GM23248 (cell line): ENCODE results near the gene ZNF667. TPM values are rescaled to one million over a fixed set of nuclear protein-coding genes. Genes with fewer than 3 reads are reported as not detected.

Experiments
- DNase-seq: peaks from one replicate; pipeline ENCODE4 v3.0.0-alpha.2; 2015
- H2AFZ ChIP-seq: fragments of 200-600 bp; sonication (generic); 2 replicates; pipeline ENCODE4 v1.6.1; 2016; ENCODE audit warnings: antibody characterized with exemption
- H3F3A ChIP-seq: fragments of 200-600 bp; sonication (generic); 2 replicates; pipeline ENCODE4 v1.6.1; 2016; ENCODE audit warnings: mild to moderate bottlenecking, antibody characterized with exemption, mixed run types; ENCODE audit not compliant: insufficient read depth
- H3K27ac ChIP-seq: fragments of 200-600 bp; sonication (generic); 2 replicates; pipeline ENCODE4 v1.5.1; 2016; ENCODE audit warnings: mild to moderate bottlenecking
- H3K27me3 ChIP-seq: fragments of 200-600 bp; sonication (generic); replicated peaks from 2 replicates; pipeline ENCODE4 v1.6.1; 2016; ENCODE audit warnings: mild to moderate bottlenecking; ENCODE audit not compliant: insufficient read depth
- H3K36me3 ChIP-seq: fragments of 200-600 bp; sonication (generic); 2 replicates; pipeline ENCODE4 v1.6.1; 2016; ENCODE audit warnings: low read depth, mild to moderate bottlenecking
- H3K4me1 ChIP-seq: fragments of 200-600 bp; sonication (generic); 2 replicates; pipeline ENCODE4 v1.6.1; 2016; ENCODE audit warnings: mild to moderate bottlenecking; ENCODE audit not compliant: insufficient read depth
- H3K4me2 ChIP-seq: fragments of 200-600 bp; sonication (generic); one replicate; pipeline ENCODE4 v1.6.1; 2016; ENCODE audit warnings: mild to moderate bottlenecking; ENCODE audit not compliant: unreplicated experiment
- H3K4me3 ChIP-seq: fragments of 200-600 bp; sonication (generic); 2 replicates; pipeline ENCODE4 v1.5.1; 2016; ENCODE audit warnings: mild to moderate bottlenecking
- H3K79me2 ChIP-seq: fragments of 200-600 bp; sonication (generic); 2 replicates; pipeline ENCODE4 v1.6.1; 2016; ENCODE audit warnings: mild to moderate bottlenecking; ENCODE audit not compliant: insufficient read depth
- H3K9ac ChIP-seq: fragments of 200-600 bp; sonication (generic); 2 replicates; pipeline ENCODE4 v1.6.1; 2016; ENCODE audit warnings: mild to moderate bottlenecking
- H3K9me2 ChIP-seq: fragments of 200-600 bp; sonication (generic); 2 replicates; pipeline ENCODE4 v1.6.1; 2016; ENCODE audit warnings: mixed run types, mild to moderate bottlenecking, moderate library complexity; ENCODE audit not compliant: insufficient read depth
- H3K9me3 ChIP-seq: fragments of 200-600 bp; sonication (generic); one replicate; pipeline ENCODE4 v1.6.1; 2017; ENCODE audit warnings: low read depth
- H4K20me1 ChIP-seq: fragments of 200-600 bp; sonication (generic); 2 replicates; pipeline ENCODE4 v1.6.0; 2016; ENCODE audit not compliant: insufficient read depth
- EZH2 ChIP-seq: fragments of 200-600 bp; sonication (generic); IDR thresholded peaks from 2 replicates; pipeline ENCODE4 v1.6.1; 2018; ENCODE audit warnings: antibody characterized with exemption, mild to moderate bottlenecking; ENCODE audit not compliant: insufficient read depth, poor library complexity, severe bottlenecking
- EZH2phosphoT487 ChIP-seq: fragments of 200-600 bp; sonication (generic); IDR thresholded peaks from 2 replicates; pipeline ENCODE4 v1.6.1; 2018; ENCODE audit warnings: antibody characterized with exemption, moderate library complexity, mild to moderate bottlenecking, low read depth; ENCODE audit not compliant: insufficient read depth
- WGBS, 2 experiments: methylation state at CpG; one replicate each; pipeline ENCODE4 v1.1.6; 2015 to 2017; ENCODE audit warnings: low lambda C conversion rate in 2 of 2, low coverage in 1 of 2; ENCODE audit errors: missing lambda C conversion rate in 2 of 2; 5-methylcytosine and 5-hydroxymethylcytosine counted together
- in situ Hi-C: fragments of 300-500 bp; cut with MboI; formaldehyde crosslinking; loops from 2 replicates; pipeline ENCODE4 v1.15.0; 2020
- polyA plus RNA-seq: library from polyadenylated mRNA; unstranded; fragments of >200 nt; fragmentation: Nextera tagmentation; extraction: Ambion mirVana; gene quantifications from 2 replicates; pipeline ENCODE4 v1.2.1, GENCODE V29; 2016
- total RNA-seq: library from RNA; depleted of rRNA; stranded (reverse); fragments of >200 nt; shearing (Covaris generic); gene quantifications from 2 replicates; pipeline ENCODE4 v1.2.3, GENCODE V29; 2014

Gene ZNF667
- total and polyA plus RNA-seq, 2 experiments from 2014 or later: 5.6 to 8.4 TPM

- Histone ChIP-seq H3K4me2 (peak overlapping the region; percentile 95), H3F3A (peaks cover 13% of the 10 kb centered on the region; the same call in 1 of the 2 replicates), H3K79me2 (peaks cover 21% of the 10 kb centered on the region), H4K20me1 (no peaks in the 10 kb centered on the region), H3K4me3 (peak overlapping the region; percentile 100), H3K27me3 (no peaks in the 10 kb centered on the region), H3K9ac (peak overlapping the region; percentile 90; the same call in 1 of the 2 replicates), H3K4me1 (peaks cover 11% of the 10 kb centered on the region; the same call in 1 of the 2 replicates), H3K27ac (no peak overlapping the region), H3K36me3 (peaks cover 32% of the 10 kb centered on the region), H2AFZ (peak overlapping the region; percentile 99), H3K9me3 (no peaks in the 10 kb centered on the region), H3K9me2 (no peaks in the 10 kb centered on the region)
- TF ChIP-seq EZH2 (no peak), EZH2phosphoT487 (no peak)
- no peak for DNase-seq
- 79 to 81% methylated on average over 4 of the region's 4 CpGs for WGBS, 2 experiments
- in situ Hi-C loops: no loop called here
These were observed 72.1 kb downstream of the ZNF667 start for GRCh38 chr19:56405062-56405461.

GRCh38 chr19:56404705-56405056 is 72.5 kb downstream of the ZNF667 start:
- in situ Hi-C loops: no loop called here
- H3F3A ChIP-seq: peaks cover 13% of the 10 kb centered on the region; the same call in 1 of the 2 replicates
- H3K4me1 ChIP-seq: peaks cover 11% of the 10 kb centered on the region; the same call in 1 of the 2 replicates
- H3K4me3 ChIP-seq: peak overlapping the region; percentile 100
- peak; percentile 23 for DNase-seq
- peak overlapping the region; percentile 99 for H2AFZ ChIP-seq
- H3K4me2 ChIP-seq: peak overlapping the region; percentile 95
- no peaks in the 10 kb centered on the region for H3K9me2 ChIP-seq
- H3K27ac ChIP-seq: peak overlapping the region; percentile 85
- peaks cover 28% of the 10 kb centered on the region for H3K36me3 ChIP-seq
- WGBS, 2 experiments: 26 to 33% methylated on average over 9 of the region's 9 CpGs
- no peak for TF ChIP-seq EZH2phosphoT487
- TF ChIP-seq EZH2: no peak
- H3K79me2 ChIP-seq: peaks cover 21% of the 10 kb centered on the region
- no peaks in the 10 kb centered on the region for H3K27me3 ChIP-seq
- no peaks in the 10 kb centered on the region for H4K20me1 ChIP-seq
- H3K9ac ChIP-seq: peak overlapping the region; percentile 90
- H3K9me3 ChIP-seq: no peaks in the 10 kb centered on the region

GRCh38 chr19:56403764-56404704 is 73.1 kb downstream of the ZNF667 start, which contains the start of gene ZNF583:
TSS of gene ZNF583 (plus strand) at chr19:56404332. CDS start at chr19:56407115, 2,783 bp downstream.
- Histone ChIP-seq H3F3A (peaks cover 13% of the 10 kb centered on the region; the same call in 1 of the 2 replicates), H3K4me3 (peak within 1 kb of the TSS; percentile 100), H4K20me1 (no peaks in the 10 kb centered on the region), H3K79me2 (peaks cover 21% of the 10 kb centered on the region), H3K27ac (peak within 1 kb of the TSS; percentile 85), H3K9me3 (no peaks in the 10 kb centered on the region), H3K9ac (peak within 1 kb of the TSS; percentile 90), H3K4me2 (peak within 1 kb of the TSS; percentile 95), H3K36me3 (peaks cover 24% of the 10 kb centered on the region), H3K27me3 (no peaks in the 10 kb centered on the region), H2AFZ (peak within 1 kb of the TSS; percentile 99), H3K9me2 (no peaks in the 10 kb centered on the region), H3K4me1 (peaks cover 11% of the 10 kb centered on the region; the same call in 1 of the 2 replicates)
- 2% methylated on average over 60 to 67 of the region's 70 CpGs for WGBS, 2 experiments
- no peak for TF ChIP-seq EZH2
- no peak for TF ChIP-seq EZH2phosphoT487
- in situ Hi-C loops: no loop called here
- DNase-seq: peak; percentile 99

GRCh38 chr19:56403261-56403660 is 73.9 kb downstream of the ZNF667 start:
- no peaks in the 10 kb centered on the region for H3K9me2 ChIP-seq
- peak overlapping the region; percentile 100 for H3K4me3 ChIP-seq
- H3K79me2 ChIP-seq: peaks cover 21% of the 10 kb centered on the region
- peaks cover 13% of the 10 kb centered on the region; the same call in 1 of the 2 replicates for H3F3A ChIP-seq
- TF ChIP-seq EZH2phosphoT487: no peak
- H3K4me2 ChIP-seq: peak overlapping the region; percentile 95
- WGBS, 2 experiments: 36 to 43% methylated on average over 9 of the region's 9 CpGs
- no peaks in the 10 kb centered on the region for H3K9me3 ChIP-seq
- peak overlapping the region; percentile 90 for H3K9ac ChIP-seq
- no peaks in the 10 kb centered on the region for H4K20me1 ChIP-seq
- H3K4me1 ChIP-seq: peaks cover 11% of the 10 kb centered on the region; the same call in 1 of the 2 replicates
- DNase-seq: peak; percentile 39
- in situ Hi-C loops: no loop called here
- peaks cover 23% of the 10 kb centered on the region for H3K36me3 ChIP-seq
- peak overlapping the region; percentile 99 for H2AFZ ChIP-seq
- peak overlapping the region; percentile 85 for H3K27ac ChIP-seq
- no peaks in the 10 kb centered on the region for H3K27me3 ChIP-seq
